ENCODE results near the gene NTM.
"Not testable (repeated sequence)": the region's sequence is repeated elsewhere in the genome, so short reads cannot be mapped to it uniquely, and the experiment has no call there.

The NTM gene

DNA sequence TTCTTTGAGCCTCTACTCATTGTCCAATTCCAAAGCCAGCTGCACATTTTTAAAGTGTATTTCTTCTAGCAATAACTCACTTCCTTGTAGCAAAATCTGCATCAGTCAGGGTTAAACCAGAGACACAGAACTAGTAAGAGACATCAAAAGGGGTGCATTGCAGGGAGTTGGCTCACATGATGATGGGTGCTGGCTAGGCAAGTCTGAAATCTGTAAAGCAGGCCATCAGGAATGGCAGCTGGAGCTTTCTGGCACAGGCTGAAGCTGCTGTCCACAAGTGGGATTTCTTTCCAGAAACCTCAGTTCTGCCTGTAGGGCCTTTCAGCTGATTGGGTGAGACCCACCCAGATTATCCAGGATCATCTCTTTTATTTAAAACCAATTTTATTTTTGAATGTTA lies 698.1 kb downstream of the NTM start:
- DNase-seq (no peak), ATAC-seq (no peak)
- Mint-ChIP-seq H3K4me3 (no peak overlapping the region), H3K9me3 (peaks cover 5% of the 10 kb centered on the region), H3K27me3 (no peaks in the 10 kb centered on the region), H3K4me1 (no peaks in the 10 kb centered on the region), H3K36me3 (ENCODE audit: low read depth) (no peaks in the 10 kb centered on the region), H3K27ac (no peak overlapping the region)

DNA sequence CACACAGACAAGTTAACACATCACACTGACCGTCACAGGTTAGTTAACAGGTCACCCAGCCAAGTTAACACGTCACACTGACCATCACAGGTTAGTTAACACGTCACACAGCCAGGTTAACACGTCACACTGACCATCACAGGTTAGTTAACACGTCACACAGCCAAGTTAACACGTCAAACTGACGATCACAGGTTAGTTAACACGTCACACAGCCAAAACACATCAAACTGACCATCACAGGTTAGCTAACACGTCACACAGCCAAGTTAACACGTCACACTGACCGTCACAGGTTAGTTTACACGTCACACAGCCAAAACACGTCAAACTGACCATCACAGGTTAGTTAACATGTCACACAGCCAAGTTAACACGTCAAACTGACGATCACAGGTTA lies 699.2 kb downstream of the NTM start:
- not testable (repeated sequence) for H3K27ac Mint-ChIP-seq; H3K4me3 Mint-ChIP-seq; H3K9me3 Mint-ChIP-seq; DNase-seq; H3K27me3 Mint-ChIP-seq; H3K4me1 Mint-ChIP-seq; H3K36me3 Mint-ChIP-seq (ENCODE audit: low read depth); ATAC-seq

DNA sequence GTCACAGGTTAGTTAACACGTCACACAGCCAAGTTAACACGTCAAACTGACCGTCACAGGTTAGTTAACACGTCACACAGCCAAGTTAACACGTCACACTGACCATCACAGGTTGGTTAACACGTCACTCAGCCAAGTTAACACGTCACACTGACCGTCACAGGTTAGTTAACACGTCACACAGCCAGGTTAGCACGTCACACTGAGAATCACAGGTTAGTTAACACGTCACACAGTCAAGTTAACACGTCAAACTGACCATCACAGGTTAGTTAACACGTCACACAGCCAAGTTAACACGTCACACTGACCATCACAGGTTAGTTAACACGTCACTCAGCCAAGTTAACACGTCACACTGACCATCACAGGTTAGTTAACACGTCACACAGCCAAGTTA lies 700.5 kb downstream of the NTM start:
- H3K9me3 Mint-ChIP-seq; DNase-seq; H3K27ac Mint-ChIP-seq; H3K27me3 Mint-ChIP-seq; ATAC-seq; H3K36me3 Mint-ChIP-seq (ENCODE audit: low read depth); H3K4me1 Mint-ChIP-seq; H3K4me3 Mint-ChIP-seq: not testable (repeated sequence)

DNA sequence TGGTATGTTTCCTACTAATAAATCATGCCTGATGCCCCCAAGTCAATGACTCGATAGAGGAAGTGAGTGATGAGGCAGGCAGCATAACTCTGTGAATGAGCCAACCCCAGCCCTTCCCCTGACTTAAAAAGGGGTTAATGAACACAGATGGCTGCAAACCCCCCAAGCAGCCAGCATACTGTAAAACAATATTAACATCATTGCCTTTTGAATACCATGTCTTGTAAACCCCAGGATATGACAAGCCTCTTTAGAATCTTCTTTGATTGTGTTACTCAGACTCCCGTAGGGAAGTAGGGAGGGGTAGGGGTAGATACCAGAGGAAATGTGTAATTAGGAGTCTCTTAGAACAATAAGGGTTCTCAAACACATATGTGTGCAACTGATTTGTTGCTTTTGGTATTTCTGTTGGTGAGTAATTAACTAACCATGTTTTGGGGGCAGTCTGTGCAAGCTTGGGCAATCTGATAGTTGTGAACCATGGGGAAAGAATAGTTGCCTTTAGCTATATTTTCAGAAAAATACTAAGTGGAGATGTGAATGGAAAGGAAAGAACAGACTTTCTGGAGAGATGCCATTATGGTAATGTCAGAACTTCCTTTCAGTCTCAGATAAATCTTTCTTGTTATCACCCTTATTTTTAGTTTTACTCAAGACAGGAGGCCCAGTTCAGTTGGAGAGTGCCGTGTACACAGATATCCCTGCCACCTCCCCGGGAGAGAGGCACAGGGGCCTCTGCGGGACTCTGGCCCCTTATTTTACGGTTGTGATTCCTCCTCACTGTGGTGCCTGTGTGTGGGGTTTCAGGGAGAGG lies 701.8 kb downstream of the NTM start:
- ATAC-seq (no peak), DNase-seq (no peak)
- Mint-ChIP-seq H3K9me3 (peaks cover 5% of the 10 kb centered on the region), H3K4me3 (no peak overlapping the region), H3K27me3 (no peaks in the 10 kb centered on the region), H3K36me3 (ENCODE audit: low read depth) (no peaks in the 10 kb centered on the region), H3K27ac (no peak overlapping the region), H3K4me1 (no peaks in the 10 kb centered on the region)

DNA sequence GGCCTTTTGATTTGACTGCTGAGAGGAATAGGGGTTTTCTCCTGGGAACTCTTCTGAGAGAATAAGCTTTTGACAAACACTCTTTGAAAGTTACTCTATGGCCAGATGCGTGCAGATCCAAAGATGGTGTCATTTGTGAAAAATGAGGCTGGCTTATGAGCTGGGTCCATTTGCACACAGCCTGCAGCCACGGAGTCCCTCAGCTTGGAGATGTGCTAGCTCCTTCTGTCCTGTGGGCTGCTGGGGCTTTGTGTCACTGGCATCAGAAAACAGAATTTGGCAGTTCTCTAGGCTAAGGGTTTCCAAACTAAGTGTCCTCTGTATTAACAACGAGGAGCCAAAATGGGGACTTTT lies 702.4 kb downstream of the NTM start:
- Mint-ChIP-seq H3K27ac (no peak overlapping the region), H3K9me3 (peaks cover 5% of the 10 kb centered on the region), H3K4me3 (no peak overlapping the region), H3K36me3 (ENCODE audit: low read depth) (no peaks in the 10 kb centered on the region), H3K4me1 (no peaks in the 10 kb centered on the region), H3K27me3 (no peaks in the 10 kb centered on the region)
- no peak for ATAC-seq
- DNase-seq = no peak

DNA sequence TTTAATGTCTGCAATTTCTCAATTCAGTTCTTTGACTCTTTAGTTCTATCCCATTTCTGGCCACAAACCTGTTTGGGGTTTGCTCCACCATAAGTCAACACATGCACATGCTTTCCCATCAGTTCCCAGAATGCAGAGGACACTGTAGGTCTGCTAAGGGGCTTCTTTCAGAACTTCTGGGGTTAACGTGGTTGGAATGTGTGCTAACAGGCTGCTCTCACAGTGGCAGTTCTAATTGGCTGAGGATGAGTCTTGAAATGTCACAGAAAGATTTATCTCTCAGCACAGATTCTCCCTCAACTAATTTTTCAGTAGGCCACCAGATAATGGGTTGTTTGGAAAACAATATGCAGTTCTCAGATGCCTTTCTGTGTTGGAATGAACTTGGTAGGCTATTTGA lies 703.4 kb downstream of the NTM start:
- H3K4me1 Mint-ChIP-seq = no peaks in the 10 kb centered on the region
- H3K4me3 Mint-ChIP-seq = no peak overlapping the region
- H3K27ac Mint-ChIP-seq = no peak overlapping the region
- ATAC-seq = no peak
- no peak for DNase-seq
- H3K27me3 Mint-ChIP-seq = no peaks in the 10 kb centered on the region
- H3K9me3 Mint-ChIP-seq = peaks cover 5% of the 10 kb centered on the region
- H3K36me3 Mint-ChIP-seq (ENCODE audit: low read depth) = no peaks in the 10 kb centered on the region

DNA sequence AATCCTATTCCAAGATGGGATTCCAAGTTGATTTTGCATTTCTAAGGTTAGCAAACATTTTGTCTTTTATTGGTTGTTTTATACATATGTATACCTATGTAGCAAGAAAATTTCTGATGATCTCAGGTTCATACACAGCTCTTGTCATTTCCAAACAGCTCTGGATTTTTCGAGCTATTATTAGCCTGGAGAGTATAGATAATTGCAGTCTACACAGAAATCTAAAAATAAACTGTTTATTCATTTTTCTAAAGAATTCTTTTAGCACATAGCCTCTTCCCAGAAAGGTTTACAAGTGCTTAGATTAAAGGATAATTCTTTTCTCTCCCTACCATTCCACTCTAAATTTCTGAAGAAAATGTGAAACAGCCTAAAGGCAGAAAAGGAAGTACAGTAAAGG lies 705.0 kb downstream of the NTM start:
- H3K4me1 Mint-ChIP-seq = no peaks in the 10 kb centered on the region
- DNase-seq (no peak), ATAC-seq (no peak)
- H3K9me3 Mint-ChIP-seq = peaks cover 5% of the 10 kb centered on the region
- no peak overlapping the region for H3K27ac Mint-ChIP-seq
- H3K4me3 Mint-ChIP-seq = no peak overlapping the region
- no peaks in the 10 kb centered on the region for H3K36me3 Mint-ChIP-seq (ENCODE audit: low read depth)
- H3K27me3 Mint-ChIP-seq = no peaks in the 10 kb centered on the region

DNA sequence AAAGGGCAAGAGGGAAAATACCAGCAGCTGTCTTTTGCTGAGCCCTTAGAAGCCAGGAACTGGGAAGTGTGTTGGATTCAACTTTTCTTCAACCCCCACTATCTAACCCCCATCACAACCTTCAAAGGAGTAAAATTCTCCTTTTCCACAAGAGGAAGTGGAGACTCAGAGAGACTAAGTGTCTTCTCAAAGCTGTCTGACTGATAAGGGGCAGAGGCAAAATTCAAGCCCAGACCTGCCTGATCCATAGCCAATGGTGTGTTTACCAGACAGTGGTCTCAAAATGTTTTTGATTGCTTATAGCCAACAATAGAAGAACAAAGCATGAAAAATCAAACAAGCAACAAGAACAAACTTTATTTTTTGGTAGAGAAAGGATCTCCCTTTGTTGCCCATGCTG lies 707.0 kb downstream of the NTM start:
- H3K27ac Mint-ChIP-seq = no peak overlapping the region
- DNase-seq = no peak
- H3K27me3 Mint-ChIP-seq = no peaks in the 10 kb centered on the region

DNA sequence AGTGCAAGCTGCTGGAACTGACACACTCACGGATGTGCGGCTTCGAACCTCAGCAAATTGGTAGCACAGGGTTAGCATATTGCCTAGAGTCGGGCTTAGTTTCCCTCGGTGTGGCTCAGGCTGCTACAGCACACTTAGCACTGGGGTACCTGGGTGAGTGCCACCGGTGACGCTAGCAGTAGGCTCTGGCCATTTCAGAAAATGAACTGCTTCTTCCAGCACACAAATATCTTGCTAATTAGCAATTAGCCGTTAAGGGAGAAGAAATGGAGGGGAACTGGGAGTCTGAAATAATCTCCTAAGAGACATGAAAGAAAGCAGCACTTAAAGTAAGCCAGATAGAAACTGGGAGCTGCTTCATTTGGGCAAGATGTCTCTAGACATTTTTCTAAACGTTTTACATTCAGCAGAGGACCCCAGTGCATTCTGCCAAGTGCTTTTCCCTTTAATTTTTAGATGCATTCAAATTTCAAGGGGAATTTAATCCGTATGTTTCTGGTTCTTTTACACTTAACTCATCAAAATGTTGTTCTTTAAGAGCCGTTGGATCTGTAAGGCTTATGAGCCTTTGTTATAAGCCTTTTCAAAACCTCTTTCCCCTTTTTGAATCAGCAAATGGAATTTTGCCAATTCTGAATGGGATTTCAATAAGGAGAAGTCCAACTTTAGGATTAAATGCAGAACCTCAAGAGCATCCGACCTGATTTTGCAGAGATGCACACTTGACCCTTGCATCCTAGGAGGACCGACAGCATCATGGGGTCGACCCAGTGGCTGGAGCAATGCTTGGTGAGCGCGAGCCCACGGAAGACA lies 708.1 kb downstream of the NTM start:
- no peak for ATAC-seq

More for the DNA sequence above, 707.0 kb downstream of the NTM start:
- no peak for ATAC-seq
- Mint-ChIP-seq H3K36me3 (ENCODE audit: low read depth) (no peaks in the 10 kb centered on the region), H3K4me1 (no peaks in the 10 kb centered on the region), H3K4me3 (no peak overlapping the region), H3K9me3 (peaks cover 10% of the 10 kb centered on the region)

DNA sequence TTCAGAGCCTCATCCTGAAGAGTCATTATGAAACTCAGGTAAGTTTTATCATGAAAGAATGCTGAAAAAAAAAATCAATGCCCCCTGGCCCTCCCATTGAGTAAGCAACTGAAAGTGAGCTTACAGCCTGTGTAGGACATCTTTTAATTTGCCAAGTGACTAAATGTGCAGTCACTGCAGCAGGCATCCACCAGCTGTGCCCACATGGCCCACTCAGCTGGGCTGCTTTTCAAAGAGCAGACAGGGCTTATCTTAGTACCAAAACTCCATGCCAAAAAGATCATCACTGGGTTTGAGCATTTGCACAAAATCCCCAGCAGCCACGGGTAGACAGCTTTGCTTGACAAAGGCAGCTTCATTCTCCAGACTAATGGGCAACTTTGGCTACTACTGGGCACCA lies 709.7 kb downstream of the NTM start:
- Mint-ChIP-seq H3K27me3 (no peaks in the 10 kb centered on the region), H3K4me3 (no peak overlapping the region), H3K36me3 (ENCODE audit: low read depth) (no peaks in the 10 kb centered on the region), H3K4me1 (no peaks in the 10 kb centered on the region), H3K9me3 (peaks cover 10% of the 10 kb centered on the region), H3K27ac (no peak overlapping the region)
- ATAC-seq = no peak
- DNase-seq = no peak

More for the DNA sequence above, 708.1 kb downstream of the NTM start:
- H3K27me3 Mint-ChIP-seq = no peaks in the 10 kb centered on the region
- H3K36me3 Mint-ChIP-seq (ENCODE audit: low read depth) = no peaks in the 10 kb centered on the region
- no peak overlapping the region for H3K27ac Mint-ChIP-seq
- H3K4me1 Mint-ChIP-seq = no peaks in the 10 kb centered on the region
- no peak for DNase-seq
- no peak overlapping the region for H3K4me3 Mint-ChIP-seq
- peaks cover 10% of the 10 kb centered on the region for H3K9me3 Mint-ChIP-seq

DNA sequence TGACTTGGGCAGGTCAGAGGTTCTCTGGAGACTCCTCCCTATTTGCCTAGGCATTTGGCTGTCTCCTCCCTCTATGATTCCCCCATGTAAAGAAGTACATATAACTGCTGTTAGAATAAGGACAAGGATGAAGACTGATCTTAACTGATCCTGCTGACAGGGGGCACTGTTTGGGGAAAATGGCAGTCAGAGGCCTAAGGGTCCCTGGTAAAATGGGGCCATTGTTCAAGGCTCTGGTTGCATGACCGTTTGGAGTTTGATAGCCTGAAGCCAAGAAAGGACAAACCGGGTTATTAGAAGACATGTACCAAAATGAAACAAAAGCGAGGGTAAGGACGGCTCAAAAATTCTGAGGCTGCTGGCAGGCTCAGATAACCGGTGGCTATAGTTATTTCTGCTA lies 712.2 kb downstream of the NTM start:
- ATAC-seq = no peak
- no peaks in the 10 kb centered on the region for H3K36me3 Mint-ChIP-seq (ENCODE audit: low read depth)
- peaks cover 12% of the 10 kb centered on the region for H3K9me3 Mint-ChIP-seq
- H3K27ac Mint-ChIP-seq = no peak overlapping the region
- H3K27me3 Mint-ChIP-seq = no peaks in the 10 kb centered on the region
- DNase-seq = no peak
- no peak overlapping the region for H3K4me3 Mint-ChIP-seq
- no peaks in the 10 kb centered on the region for H3K4me1 Mint-ChIP-seq

DNA sequence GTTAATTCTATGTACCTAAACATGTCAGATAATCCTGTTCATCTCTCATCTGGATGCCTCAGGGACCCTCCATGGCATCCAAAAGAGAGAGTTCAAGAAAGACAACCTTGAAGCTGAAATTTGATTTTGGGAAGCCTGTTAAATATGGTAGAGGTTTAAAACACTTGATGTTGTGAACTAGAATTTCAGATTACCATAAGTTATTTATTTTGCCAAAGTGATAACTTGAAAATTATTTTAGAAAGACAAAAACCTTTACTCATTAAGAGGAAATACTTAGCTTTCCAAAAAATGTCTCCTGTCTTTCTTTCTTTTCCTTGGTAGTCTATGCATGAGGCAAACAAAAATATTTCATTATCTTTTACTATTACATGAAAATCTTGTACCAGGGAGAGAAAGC lies 714.0 kb downstream of the NTM start:
- Mint-ChIP-seq H3K9me3 (peaks cover 15% of the 10 kb centered on the region), H3K27me3 (no peaks in the 10 kb centered on the region), H3K4me3 (no peak overlapping the region), H3K27ac (no peak overlapping the region), H3K4me1 (no peaks in the 10 kb centered on the region), H3K36me3 (ENCODE audit: low read depth) (no peaks in the 10 kb centered on the region)
- DNase-seq (no peak), ATAC-seq (no peak)

DNA sequence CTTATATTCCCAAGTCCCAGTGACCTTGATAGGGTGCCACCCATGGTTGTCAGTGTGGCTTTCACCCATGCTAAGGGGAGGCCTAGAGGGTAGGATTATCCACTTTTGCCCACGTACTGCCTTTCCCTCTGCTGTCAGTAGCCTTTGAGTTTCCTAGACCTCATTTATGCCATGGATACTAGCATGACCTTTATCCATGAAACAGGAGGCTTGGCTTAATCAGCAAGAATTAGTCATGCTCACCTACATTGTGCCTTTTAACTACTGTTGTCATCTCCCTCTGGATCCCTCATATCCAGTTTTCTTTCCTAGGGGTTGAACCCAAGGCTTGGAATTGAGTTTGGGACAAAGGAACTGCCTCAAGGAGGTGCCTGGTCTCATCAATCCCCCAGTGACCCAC lies 716.7 kb downstream of the NTM start:
- ATAC-seq (no peak), DNase-seq (no peak)
- peaks cover 13% of the 10 kb centered on the region for H3K9me3 Mint-ChIP-seq
- no peaks in the 10 kb centered on the region for H3K27me3 Mint-ChIP-seq
- no peaks in the 10 kb centered on the region for H3K36me3 Mint-ChIP-seq (ENCODE audit: low read depth)
- H3K4me1 Mint-ChIP-seq = no peaks in the 10 kb centered on the region
- H3K4me3 Mint-ChIP-seq = no peak overlapping the region
- H3K27ac Mint-ChIP-seq = no peak overlapping the region

DNA sequence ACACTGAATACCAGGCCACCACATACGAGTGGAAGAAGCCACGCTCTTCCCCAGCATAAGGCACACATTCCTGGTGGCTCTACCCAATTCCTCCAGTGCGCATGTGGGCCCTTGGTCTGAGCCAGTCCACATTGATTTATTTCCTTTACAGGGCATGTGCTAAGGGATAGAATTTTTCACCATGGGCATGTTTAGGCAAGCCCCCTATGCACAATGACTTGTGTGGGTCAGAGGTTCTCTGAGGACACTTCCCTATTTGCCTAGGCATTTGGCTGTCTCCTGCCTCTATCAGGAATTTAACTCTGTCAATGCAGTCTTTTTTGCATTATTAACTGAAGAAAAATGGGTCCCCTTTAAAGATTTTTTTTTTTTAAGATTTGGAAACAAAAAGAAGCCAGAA lies 718.1 kb downstream of the NTM start:
- ATAC-seq (no peak), DNase-seq (no peak)
- H3K4me3 Mint-ChIP-seq = no peak overlapping the region
- H3K36me3 Mint-ChIP-seq (ENCODE audit: low read depth) = no peaks in the 10 kb centered on the region
- peaks cover 10% of the 10 kb centered on the region for H3K9me3 Mint-ChIP-seq
- no peak overlapping the region for H3K27ac Mint-ChIP-seq
- no peaks in the 10 kb centered on the region for H3K4me1 Mint-ChIP-seq
- H3K27me3 Mint-ChIP-seq = no peaks in the 10 kb centered on the region

DNA sequence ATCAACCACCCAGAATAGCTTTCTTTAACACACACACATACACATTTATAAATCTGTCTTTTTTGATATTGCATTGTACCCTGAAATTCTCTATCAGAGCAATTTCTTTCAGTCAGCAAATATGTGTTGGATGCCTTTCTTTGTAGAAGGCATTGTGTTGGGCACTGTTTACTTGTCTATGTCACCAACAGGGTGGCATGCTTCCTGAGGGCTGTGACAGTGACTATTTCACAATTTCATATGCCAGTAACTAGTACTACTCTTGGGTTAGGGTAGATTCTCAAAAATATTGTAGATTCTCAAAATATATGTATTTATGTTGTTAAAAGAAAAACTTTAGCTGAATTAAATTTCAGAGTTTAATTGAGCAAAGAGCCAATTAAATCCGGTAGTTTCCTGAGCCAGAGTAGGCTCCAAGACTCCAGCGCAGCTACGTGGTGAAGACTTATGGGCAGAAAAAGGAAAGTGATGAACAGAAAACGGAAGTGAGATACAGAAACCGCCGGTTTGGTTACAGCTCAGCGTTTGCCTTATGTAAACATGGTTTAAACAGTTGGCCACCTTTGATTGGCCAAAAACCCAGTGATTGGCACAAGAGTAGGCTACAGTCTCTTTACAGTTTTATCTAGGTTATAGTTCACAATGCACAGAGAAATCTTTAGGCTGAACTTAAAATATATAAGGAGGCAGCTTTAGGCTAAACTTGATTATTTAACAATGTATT lies 723.3 kb downstream of the NTM start:
- peaks cover 4% of the 10 kb centered on the region for H3K9me3 Mint-ChIP-seq
- no peak overlapping the region for H3K27ac Mint-ChIP-seq
- ATAC-seq (no peak), DNase-seq (no peak)
- H3K36me3 Mint-ChIP-seq (ENCODE audit: low read depth) = no peaks in the 10 kb centered on the region
- H3K4me3 Mint-ChIP-seq = no peak overlapping the region
- no peaks in the 10 kb centered on the region for H3K27me3 Mint-ChIP-seq
- H3K4me1 Mint-ChIP-seq = no peaks in the 10 kb centered on the region

Data from activated naive CD8-positive, alpha-beta T cell treated with anti-CD3 and anti-CD28 coated beads, Interleukin-2, amount 50 U/mL, for 24 hours (primary cell).